Measurements from ENCODE around the gene UEVLD. TPM values are rescaled to one million over a fixed set of nuclear protein-coding genes. Genes with fewer than 3 reads are reported as not detected.

UEVLD gene
- total and polyA plus RNA-seq, 9 of the 15 experiments (the other 6 are each of a cell fraction or from before 2014, with no cell fraction given) = 4.7 to 12.6 (median 7.4) TPM

- no peak for FAIRE-seq
- peaks cover 28% of the 10 kb centered on the region for H3K36me3 ChIP-seq (ENCODE audit: control insufficient read depth, insufficient read depth, low read length)
- H3K9me3 ChIP-seq (replicated peaks; ENCODE audit: control insufficient read depth, insufficient read depth, low read depth, low read length) = no peaks in the 10 kb centered on the region
- H3K4me1 ChIP-seq (replicated peaks in 1 of 2; ENCODE audit: control insufficient read depth in 2 of 2, insufficient read depth in 2 of 2, low read length in 2 of 2) = peaks cover 5 to 11% of the 10 kb centered on the region in 2 experiments; a peak in 4 of 5 replicates
- ChIA-PET CTCF (ENCODE audit: low intra/inter-chr PET ratio) (no interaction called here), POLR2A (interaction anchor here (0.9 to 4.2 kb wide), 3 partner anchors 12 to 223 kb away, joined by 5 to 32 read pairs (median 10); partner anchors contain the start of gene SPTY2D1)
- no peak overlapping the region for H3K4me3 ChIP-seq
- no peak overlapping the region for H3K27ac ChIP-seq (ENCODE audit: extremely low read depth, low read depth, low read length)
- no peaks in the 10 kb centered on the region for H3K9me1 ChIP-seq (ENCODE audit: control insufficient read depth, insufficient read depth, low read length)
- no peak for DNase-seq (ENCODE audit: extremely low read depth in 1 of 4, low spot score in 3 of 4)
- WGBS (ENCODE audit: insufficient coverage, low coverage, missing lambda C conversion rate) = 83% methylated on average over 5 of the region's 5 CpGs
- in situ Hi-C loops (cut with MboI) = no loop called here
- no peak overlapping the region for H3K4me2 ChIP-seq (ENCODE audit: insufficient read depth, low read length)
- TF ChIP-seq MTF1 (CRISPR knock-in tag; IDR thresholded peaks at IDR 0.05; ENCODE audit: borderline replicate concordance) = no peak
- TF ChIP-seq RBM34 (IDR thresholded peaks at IDR 0.05; ENCODE audit: borderline replicate concordance, insufficient read depth, low read length) = no peak
- TF ChIP-seq TRIM24 (IDR thresholded peaks at IDR 0.05) = no peak
- no peak for TF ChIP-seq PPARD (CRISPR knock-in tag; IDR thresholded peaks at IDR 0.05)
- no peak for TF ChIP-seq MAFK (IDR thresholded peaks at IDR 0.05; ENCODE audit: low read length)
- no peak for TF ChIP-seq TGIF2 (CRISPR knock-in tag; IDR thresholded peaks at IDR 0.05)
- TF ChIP-seq MCM3 (IDR thresholded peaks at IDR 0.05) = no peak
- no peak for TF ChIP-seq HDAC1 (IDR thresholded peaks at IDR 0.05)
- TF ChIP-seq KAT2B (IDR thresholded peaks at IDR 0.05; ENCODE audit: low read depth, low read length) = no peak
- no peaks in the 10 kb centered on the region for H3K27me3 ChIP-seq (ENCODE audit: control insufficient read depth in 2 of 2, insufficient read depth in 2 of 2, low read length in 2 of 2)
- ATAC-seq = no peak
- BruUV-seq (replicated peaks) = no TSS peak
- no peak overlapping the region for H2AFZ ChIP-seq (ENCODE audit: low read depth, low read length)
- H3K9ac ChIP-seq (ENCODE audit: insufficient read depth in 1 of 2, low read depth in 2 of 2, low read length in 2 of 2) = no peak overlapping the region
- peaks cover 54% of the 10 kb centered on the region for H3K79me2 ChIP-seq (ENCODE audit: control insufficient read depth, insufficient read depth, low read length)
- intact Hi-C loops (cut with micrococcal nuclease) = no loop called here
- peaks cover 7% of the 10 kb centered on the region; the same call in 1 of the 2 replicates for H4K20me1 ChIP-seq (replicated peaks; ENCODE audit: control insufficient read depth, insufficient read depth, low read length)
Measured at GRCh38 chr11:18618342-18619025, 29.9 kb upstream of the UEVLD start.
